Smooth muscle cell (in vitro differentiated cells): ENCODE data around the gene IGBP1. TPM values are rescaled to one million over a fixed set of nuclear protein-coding genes. Genes with fewer than 3 reads are reported as not detected.
"Not testable (repeated sequence)": the region's sequence is repeated elsewhere in the genome, so short reads cannot be mapped to it uniquely, and the experiment has no call there.

Experiments used
- DNase-seq: peaks from one replicate; lab custom pipeline; 2025; ENCODE audit not compliant: unreplicated experiment; lab: John Stamatoyannopoulos, UW
- H2AFZ ChIP-seq: fragments of 200-600 bp; sonication (generic); 2 replicates; pipeline ENCODE4 v1.6.0; 2016; ENCODE audit warnings: antibody characterized with exemption, low read depth, mild to moderate bottlenecking
- H3F3A ChIP-seq: fragments of 200-600 bp; sonication (generic); 2 replicates; pipeline ENCODE4 v1.6.0; 2017; ENCODE audit warnings: antibody characterized with exemption, low read depth
- H3K27ac ChIP-seq: fragments of 200-600 bp; sonication (generic); 2 replicates; pipeline ENCODE4 v1.5.1; 2016; ENCODE audit warnings: low read depth, mild to moderate bottlenecking
- H3K27me3 ChIP-seq: fragments of 200-600 bp; sonication (generic); 2 replicates; pipeline ENCODE4 v1.6.1; 2016; ENCODE audit warnings: low read depth, mild to moderate bottlenecking
- H3K36me3 ChIP-seq: fragments of 200-600 bp; sonication (generic); 2 replicates; pipeline ENCODE4 v1.5.1; 2016; ENCODE audit warnings: low read depth
- H3K4me1 ChIP-seq: fragments of 200-600 bp; sonication (generic); 2 replicates; pipeline ENCODE4 v1.5.1; 2016; ENCODE audit warnings: low read depth
- H3K4me2 ChIP-seq: fragments of 200-600 bp; sonication (generic); 2 replicates; pipeline ENCODE4 v1.6.0; 2016; ENCODE audit warnings: mild to moderate bottlenecking
- H3K4me3 ChIP-seq: fragments of 200-600 bp; sonication (generic); 2 replicates; pipeline ENCODE4 v1.5.1; 2016; ENCODE audit warnings: mild to moderate bottlenecking
- H3K79me2 ChIP-seq: fragments of 200-600 bp; sonication (generic); 2 replicates; pipeline ENCODE4 v1.6.0; 2016; ENCODE audit warnings: low read depth, mild to moderate bottlenecking
- H3K9ac ChIP-seq: fragments of 200-600 bp; sonication (generic); 2 replicates; pipeline ENCODE4 v1.6.0; 2016; ENCODE audit warnings: low read depth
- H3K9me3 ChIP-seq: fragments of 200-600 bp; sonication (generic); replicated peaks from 2 replicates; pipeline ENCODE4 v1.5.1; 2016; ENCODE audit warnings: low read depth
- H4K20me1 ChIP-seq: fragments of 200-600 bp; sonication (generic); 2 replicates; pipeline ENCODE4 v1.6.0; 2016; ENCODE audit warnings: low read depth
- CTCF ChIP-seq: fragments of 200-600 bp; sonication (generic); IDR thresholded peaks from 2 replicates; pipeline ENCODE4 v1.5.1; 2017; ENCODE audit warnings: borderline replicate concordance, mild to moderate bottlenecking, antibody characterized with exemption; ENCODE audit not compliant: insufficient read depth, poor library complexity, severe bottlenecking
- WGBS: methylation state at CpG from one replicate; pipeline ENCODE4 v1.1.7; 2016; ENCODE audit warnings: low lambda C conversion rate; 5-methylcytosine and 5-hydroxymethylcytosine counted together
- polyA plus RNA-seq: library from polyadenylated mRNA; unstranded; fragments of >200 nt; fragmentation: Nextera tagmentation; extraction: Ambion mirVana; gene quantifications from 2 replicates; pipeline ENCODE4 v1.2.1, GENCODE V29; 2016
- total RNA-seq: library from RNA; depleted of rRNA; stranded (reverse); fragments of >200 nt; gene quantifications from 2 replicates; pipeline ENCODE4 v1.2.3, GENCODE V29; 2014

Gene IGBP1
- total and polyA plus RNA-seq, 2 experiments from 2014 or later: 20.3 to 40.7 TPM

- H3K4me2 ChIP-seq: no peak overlapping the region
- TF ChIP-seq CTCF: peak; percentile 45
- DNase-seq: no peak
These were observed 63.9 kb downstream of the IGBP1 start for GRCh38 chrX:70196961-70197720.

GRCh38 chrX:70201732-70202131 is 68.5 kb downstream of the IGBP1 start:
- Histone ChIP-seq H3F3A (no peaks in the 10 kb centered on the region), H3K9me3 (no peaks in the 10 kb centered on the region), H3K4me2 (no peak overlapping the region), H2AFZ (no peak overlapping the region), H3K79me2 (no peaks in the 10 kb centered on the region), H3K36me3 (no peaks in the 10 kb centered on the region), H3K27me3 (no peaks in the 10 kb centered on the region), H3K4me3 (no peak overlapping the region), H3K9ac (no peak overlapping the region), H4K20me1 (no peaks in the 10 kb centered on the region), H3K27ac (no peak overlapping the region), H3K4me1 (no peaks in the 10 kb centered on the region)
- no peak for DNase-seq
- TF ChIP-seq CTCF: no peak
- 84% methylated on average over 5 of the region's 5 CpGs for WGBS

More at GRCh38 chrX:70196961-70197720, 63.9 kb downstream of the IGBP1 start:
- Histone ChIP-seq H3F3A (no peaks in the 10 kb centered on the region), H3K4me3 (no peak overlapping the region), H2AFZ (no peak overlapping the region), H3K27me3 (no peaks in the 10 kb centered on the region), H3K27ac (no peak overlapping the region), H3K9me3 (no peaks in the 10 kb centered on the region), H3K4me1 (no peaks in the 10 kb centered on the region), H3K79me2 (no peaks in the 10 kb centered on the region), H3K36me3 (no peaks in the 10 kb centered on the region), H4K20me1 (no peaks in the 10 kb centered on the region), H3K9ac (no peak overlapping the region)
- WGBS: 25% methylated on average over 12 of the region's 12 CpGs

GRCh38 chrX:70208479-70208878 is 75.2 kb downstream of the IGBP1 start:
- H4K20me1 ChIP-seq: no peaks in the 10 kb centered on the region
- DNase-seq: no peak
- H2AFZ ChIP-seq: no peak overlapping the region
- no peaks in the 10 kb centered on the region for H3K9me3 ChIP-seq
- H3K79me2 ChIP-seq: no peaks in the 10 kb centered on the region
- H3F3A ChIP-seq: no peaks in the 10 kb centered on the region
- H3K4me3 ChIP-seq: no peak overlapping the region
- H3K4me1 ChIP-seq: no peaks in the 10 kb centered on the region
- no peaks in the 10 kb centered on the region for H3K27me3 ChIP-seq
- no peak overlapping the region for H3K4me2 ChIP-seq
- no peak overlapping the region for H3K27ac ChIP-seq
- no peaks in the 10 kb centered on the region for H3K36me3 ChIP-seq
- H3K9ac ChIP-seq: no peak overlapping the region
- TF ChIP-seq CTCF: no peak

GRCh38 chrX:70209570-70209969 is 76.3 kb downstream of the IGBP1 start:
- WGBS: 50% methylated on average over 6 of the region's 6 CpGs
- not testable (repeated sequence) for H3F3A ChIP-seq, H3K4me1 ChIP-seq, H4K20me1 ChIP-seq, H3K79me2 ChIP-seq, H3K36me3 ChIP-seq, H2AFZ ChIP-seq, H3K4me3 ChIP-seq, H3K4me2 ChIP-seq, DNase-seq, H3K9ac ChIP-seq, H3K27me3 ChIP-seq, H3K9me3 ChIP-seq, H3K27ac ChIP-seq

Other genes starting within 250 kb of the IGBP1 start
- gene AWAT2, start 83.5 kb upstream of the IGBP1 start, total RNA-seq: 0.27 TPM in 1 of 2 replicates, not detected in the other
- not detected in 2 replicates for gene AWAT2, start 83.5 kb upstream of the IGBP1 start, polyA plus RNA-seq
- not detected in 2 replicates for gene OTUD6A, start 71.0 kb upstream of the IGBP1 start, total RNA-seq
- not detected in 2 replicates for gene OTUD6A, start 71.0 kb upstream of the IGBP1 start, polyA plus RNA-seq
- gene DGAT2L6, start 44.0 kb downstream of the IGBP1 start, total RNA-seq: not detected in 2 replicates
- not detected in 2 replicates for gene DGAT2L6, start 44.0 kb downstream of the IGBP1 start, polyA plus RNA-seq
- gene AWAT1, start 101.2 kb downstream of the IGBP1 start, total RNA-seq: not detected in 2 replicates
- gene AWAT1, start 101.2 kb downstream of the IGBP1 start, polyA plus RNA-seq: not detected in 2 replicates
- gene P2RY4, start 126.8 kb downstream of the IGBP1 start, total RNA-seq: 0.09 TPM in 1 of 2 replicates, not detected in the other
- gene P2RY4, start 126.8 kb downstream of the IGBP1 start, polyA plus RNA-seq: 0.14 TPM in 1 of 2 replicates, not detected in the other
- not detected in 2 replicates for gene ARR3, start 134.9 kb downstream of the IGBP1 start, total RNA-seq
- gene ARR3, start 134.9 kb downstream of the IGBP1 start, polyA plus RNA-seq: 0.24 TPM in 1 of 2 replicates, not detected in the other
- not detected in 2 replicates for gene RAB41, start 148.7 kb downstream of the IGBP1 start, total RNA-seq
- 0.19 and 0.39 TPM in 2 replicates for gene RAB41, start 148.7 kb downstream of the IGBP1 start, polyA plus RNA-seq
- 60.8 and 63.1 TPM in 2 replicates for gene PDZD11, start 156.5 kb downstream of the IGBP1 start, total RNA-seq
- 69.7 and 73.9 TPM in 2 replicates for gene PDZD11, start 156.5 kb downstream of the IGBP1 start, polyA plus RNA-seq
- 1.8 and 6.7 TPM in 2 replicates for gene KIF4A, start 156.7 kb downstream of the IGBP1 start, total RNA-seq
- gene KIF4A, start 156.7 kb downstream of the IGBP1 start, polyA plus RNA-seq: 4.4 and 5.9 TPM in 2 replicates